Pancreas (tissue), 10 donors: Measurements from ENCODE around the gene IDUA. TPM values are rescaled to one million over a fixed set of nuclear protein-coding genes. Genes with fewer than 3 reads are reported as not detected.
A peak's percentile ranks its signal among the peaks of the same experiment; 100 is the strongest.

Experiments
- ATAC-seq, 4 donors: fragments of 200-7000 bp; cut with Tn5 transposase; one replicate each; pipeline versions ENCODE4 v1.8.0 to v1.9.1; 2020; ENCODE audit warnings: mild to moderate bottlenecking in 4 of 4, moderate library complexity in 4 of 4
- DNase-seq, 6 donors: peaks; one replicate each; pipeline ENCODE4 v3.0.0-alpha.2; 2020
- FAIRE-seq: peaks from 2 replicates; lab custom pipeline; 2012; peaks lifted over from hg19 to GRCh38; lab: Jason Lieb, UNC
- H3K27ac ChIP-seq, 4 donors: fragments of 200-600 bp; sonication (generic); 1 replicate in 3 of 4; 2 replicates in 1 of 4; pipeline versions ENCODE4 v1.5.0 to v1.8.0; 2020
- H3K27me3 ChIP-seq, 4 donors: fragments of 200-600 bp; one replicate each; pipeline ENCODE4 v1.8.0; 2021
- H3K36me3 ChIP-seq, 3 donors: fragments of 200-600 bp; sonication (generic) in 1 of 3; one replicate each; pipeline versions ENCODE4 v1.5.0 to v1.8.0; 2020 to 2021
- H3K4me1 ChIP-seq, 3 donors: fragments of 200-600 bp; one replicate each; pipeline ENCODE4 v1.8.0; 2021
- H3K4me3 ChIP-seq, 4 donors: fragments of 200-600 bp; sonication (generic) in 2 of 4; one replicate each; pipeline versions ENCODE4 v1.5.0 to v1.8.0; 2020 to 2021
- H3K9me3 ChIP-seq, 4 donors: fragments of 200-600 bp; one replicate each; pipeline ENCODE4 v1.8.0; 2021
- WGBS, 2 donors: extraction: QIAGEN DNeasy Blood & Tissue Kit; methylation state at CpG; one replicate each; pipeline ENCODE4 v1.1.7; 2013; 5-methylcytosine and 5-hydroxymethylcytosine counted together
- intact Hi-C, 3 donors: fragments of 100-400 bp; cut with DNase I; formaldehyde crosslinking; loops; one replicate each; pipeline versions ENCODE4 v1.11.1 to v1.14.2; 2022
- polyA plus RNA-seq, 2 donors: library from polyadenylated mRNA; stranded (reverse); fragments of 200-250 nt; gene quantifications; one replicate each; pipeline ENCODE4 v1.2.3, GENCODE V29; 2013
- total RNA-seq, 6 donors: library from RNA; stranded (reverse); fragmentation: NEBNext Ultra II Directional in 4 of 6; extraction: Animal tissue kit (Norgen Biotek cat#: 25700) in 4 of 6; gene quantifications; one replicate each; pipeline versions ENCODE4 v1.2.1 to v1.2.4, GENCODE V29; 2021 to 2023
- TF ChIP-seq, protein P1 (sequence below), 4 donors: fragments of 200-600 bp; sonication (generic) in 3 of 4; IDR thresholded peaks; one replicate each; pipeline versions ENCODE4 v1.5.0 to v1.8.0; 2021; ENCODE audit warnings: antibody characterized with exemption in 4 of 4
- donor health status: healthy with polysubstance abuse.
- donor health status: DM: no; HTN: no; CAD: no; lungs with moderate emphysema.
- donor health status: DM: no; HTN: no; CAD: no.
- donor health status: control.
- donor health status: control.
- donor health status: Bipolar disorder and iron deficiency.
- donor health status: DM: yes; HTN: yes; CAD: no.
- donor health status: DM: no; HTN: no; CAD: no.
- donor health status: DM: no; HTN: no; CAD: no.
- donor health status: DM: yes; HTN: yes; CAD: no.

The IDUA gene
- total and polyA plus RNA-seq, 8 donors: 17.6 to 56.9 (median 23.3) TPM

GRCh38 chr4:1001561-1002130 lies 14.8 kb downstream of the IDUA start:
- peaks cover 0 to 18% (median 5%) of the 10 kb centered on the region in 4 donors for H3K27me3 ChIP-seq
- peaks cover 6 to 15% (median 11%) of the 10 kb centered on the region in 3 donors for H3K4me1 ChIP-seq
- DNase-seq: peak in 2 of 6 donors; percentile 34 to 77
- TF ChIP-seq, protein P1, sequence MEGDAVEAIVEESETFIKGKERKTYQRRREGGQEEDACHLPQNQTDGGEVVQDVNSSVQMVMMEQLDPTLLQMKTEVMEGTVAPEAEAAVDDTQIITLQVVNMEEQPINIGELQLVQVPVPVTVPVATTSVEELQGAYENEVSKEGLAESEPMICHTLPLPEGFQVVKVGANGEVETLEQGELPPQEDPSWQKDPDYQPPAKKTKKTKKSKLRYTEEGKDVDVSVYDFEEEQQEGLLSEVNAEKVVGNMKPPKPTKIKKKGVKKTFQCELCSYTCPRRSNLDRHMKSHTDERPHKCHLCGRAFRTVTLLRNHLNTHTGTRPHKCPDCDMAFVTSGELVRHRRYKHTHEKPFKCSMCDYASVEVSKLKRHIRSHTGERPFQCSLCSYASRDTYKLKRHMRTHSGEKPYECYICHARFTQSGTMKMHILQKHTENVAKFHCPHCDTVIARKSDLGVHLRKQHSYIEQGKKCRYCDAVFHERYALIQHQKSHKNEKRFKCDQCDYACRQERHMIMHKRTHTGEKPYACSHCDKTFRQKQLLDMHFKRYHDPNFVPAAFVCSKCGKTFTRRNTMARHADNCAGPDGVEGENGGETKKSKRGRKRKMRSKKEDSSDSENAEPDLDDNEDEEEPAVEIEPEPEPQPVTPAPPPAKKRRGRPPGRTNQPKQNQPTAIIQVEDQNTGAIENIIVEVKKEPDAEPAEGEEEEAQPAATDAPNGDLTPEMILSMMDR (IDR thresholded peaks at IDR 0.05): no peak
- H3K4me3 ChIP-seq: no peak overlapping the region
- H3K36me3 ChIP-seq: no peaks in the 10 kb centered on the region
- ATAC-seq: no peak
- H3K9me3 ChIP-seq: no peaks in the 10 kb centered on the region
- FAIRE-seq: no peak
- no peak overlapping the region for H3K27ac ChIP-seq
- intact Hi-C loops: no loop called here
- 30 to 45% methylated on average over 32 to 48 of the region's 48 CpGs for WGBS, 2 donors

DNA sequence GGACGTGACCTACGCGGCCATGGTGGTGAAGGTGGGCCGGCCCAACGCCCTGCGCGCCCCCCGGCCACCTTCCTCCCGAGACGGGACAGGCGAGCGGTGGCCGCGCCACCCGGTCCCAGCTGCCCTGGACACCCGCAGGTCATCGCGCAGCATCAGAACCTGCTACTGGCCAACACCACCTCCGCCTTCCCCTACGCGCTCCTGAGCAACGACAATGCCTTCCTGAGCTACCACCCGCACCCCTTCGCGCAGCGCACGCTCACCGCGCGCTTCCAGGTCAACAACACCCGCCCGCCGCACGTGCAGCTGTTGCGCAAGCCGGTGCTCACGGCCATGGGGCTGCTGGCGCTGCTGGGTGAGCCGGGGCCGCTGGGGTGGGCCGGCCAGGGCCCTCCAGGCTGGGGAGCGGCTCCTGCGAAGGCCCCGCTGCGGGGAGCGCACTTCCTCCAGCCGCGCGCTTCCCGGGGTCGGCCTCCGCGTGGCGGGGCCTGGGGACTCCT lies 15.3 kb downstream of the IDUA start:
- FAIRE-seq (no peak), DNase-seq (peak in 2 of 6 donors; percentile 69 to 83), ATAC-seq (peak; percentile 40 to 67 (median 60))
- WGBS, 2 donors: 3 to 4% methylated on average over 41 to 54 of the region's 54 CpGs
- Histone ChIP-seq H3K27ac (no peak overlapping the region), H3K9me3 (no peaks in the 10 kb centered on the region), H3K4me3 (peak overlapping the region in 1 of 4 donors; percentile 10), H3K36me3 (no peaks in the 10 kb centered on the region), H3K27me3 (peaks cover 0 to 18% (median 5%) of the 10 kb centered on the region in 4 donors), H3K4me1 (peaks cover 6 to 15% (median 11%) of the 10 kb centered on the region in 3 donors)
- TF ChIP-seq, protein P1 (IDR thresholded peaks at IDR 0.05): no peak
- intact Hi-C loops: no loop called here

- Histone ChIP-seq H3K36me3 (no peaks in the 10 kb centered on the region), H3K27me3 (peaks cover 0 to 18% (median 5%) of the 10 kb centered on the region in 4 donors), H3K4me1 (peaks cover 6 to 12% (median 11%) of the 10 kb centered on the region in 3 donors), H3K9me3 (no peaks in the 10 kb centered on the region), H3K4me3 (peak overlapping the region in 1 of 4 donors; percentile 10), H3K27ac (no peak overlapping the region)
- no peak for FAIRE-seq
- intact Hi-C loops: no loop called here
- DNase-seq: peak in 1 of 6 donors; percentile 50
- 2 to 3% methylated on average over 43 to 74 of the region's 75 CpGs for WGBS, 2 donors
- peak in 3 of 4 donors; percentile 7 to 24 (median 10) for ATAC-seq
- TF ChIP-seq, protein P1 (IDR thresholded peaks at IDR 0.05): no peak
Observed at GRCh38 chr4:1002631-1003251, 15.9 kb downstream of the IDUA start.

GRCh38 chr4:1003271-1004070 lies 16.6 kb downstream of the IDUA start:
- intact Hi-C loops: no loop called here
- peaks cover 0 to 18% (median 5%) of the 10 kb centered on the region in 4 donors for H3K27me3 ChIP-seq
- WGBS, 2 donors: 29 to 45% methylated on average over 41 to 62 of the region's 63 CpGs
- no peaks in the 10 kb centered on the region for H3K36me3 ChIP-seq
- no peaks in the 10 kb centered on the region for H3K9me3 ChIP-seq
- FAIRE-seq (no peak), DNase-seq (peak in 2 of 6 donors; percentile 46 to 83), ATAC-seq (peak in 1 of 4 donors; percentile 2)
- H3K4me1 ChIP-seq: peaks cover 6 to 11% (median 9%) of the 10 kb centered on the region in 3 donors
- no peak overlapping the region for H3K27ac ChIP-seq
- TF ChIP-seq, protein P1 (IDR thresholded peaks at IDR 0.05): no peak
- peak overlapping the region in 1 of 4 donors; percentile 10 for H3K4me3 ChIP-seq
